ENCODE measurements around the gene ATP6V1E1.

Gene ATP6V1E1

GRCh38 chr22:17607891-17608521 lies 20.5 kb downstream of the ATP6V1E1 start:
- TF ChIP-seq EZH2phosphoT487 (IDR thresholded peaks at IDR 0.05; ENCODE audit: low read length) (no peak), CTCF (IDR thresholded peaks at IDR 0.05; ENCODE audit: low read length) (no peak), EZH2 (optimal IDR thresholded peaks at IDR 0.05; ENCODE audit: low read depth, low read length) (no peak)
- Histone ChIP-seq H3K9me3 (replicated peaks; ENCODE audit: insufficient read depth, low read length) (no peaks in the 10 kb centered on the region), H2AFZ (ENCODE audit: low read length) (no peak overlapping the region), H3K9me2 (replicated peaks; ENCODE audit: insufficient read depth, low read length) (no peaks in the 10 kb centered on the region), H3K36me3 (replicated peaks; ENCODE audit: insufficient read depth, low read length) (peaks cover 12% of the 10 kb centered on the region; the same call in 1 of the 2 replicates), H3K9ac (ENCODE audit: low read length) (no peak overlapping the region), H3F3A (ENCODE audit: insufficient read depth, low read length) (no peaks in the 10 kb centered on the region), H3K4me1 (ENCODE audit: low read length) (no peaks in the 10 kb centered on the region), H4K20me1 (ENCODE audit: insufficient read depth, low read length) (no peaks in the 10 kb centered on the region), H3K4me3 (ENCODE audit: low read length) (no peak overlapping the region), H3K79me2 (ENCODE audit: low read length) (peaks cover 39% of the 10 kb centered on the region), H3K27ac (ENCODE audit: low read length) (no peak overlapping the region), H3K27me3 (replicated peaks; ENCODE audit: insufficient read depth, low read length) (no peaks in the 10 kb centered on the region), H3K4me2 (ENCODE audit: low read depth, low read length) (no peak overlapping the region)
- no peak for DNase-seq

- Histone ChIP-seq H3F3A (ENCODE audit: insufficient read depth, low read length) (no peaks in the 10 kb centered on the region), H3K79me2 (ENCODE audit: low read length) (peaks cover 40% of the 10 kb centered on the region), H3K9me3 (replicated peaks; ENCODE audit: insufficient read depth, low read length) (no peaks in the 10 kb centered on the region), H3K4me3 (ENCODE audit: low read length) (no peak overlapping the region), H3K27ac (ENCODE audit: low read length) (no peak overlapping the region), H3K4me1 (ENCODE audit: low read length) (no peaks in the 10 kb centered on the region), H3K4me2 (ENCODE audit: low read depth, low read length) (no peak overlapping the region), H3K9me2 (replicated peaks; ENCODE audit: insufficient read depth, low read length) (no peaks in the 10 kb centered on the region), H4K20me1 (ENCODE audit: insufficient read depth, low read length) (no peaks in the 10 kb centered on the region), H3K9ac (ENCODE audit: low read length) (no peak overlapping the region), H2AFZ (ENCODE audit: low read length) (no peak overlapping the region), H3K27me3 (replicated peaks; ENCODE audit: insufficient read depth, low read length) (no peaks in the 10 kb centered on the region), H3K36me3 (replicated peaks; ENCODE audit: insufficient read depth, low read length) (peaks cover 5% of the 10 kb centered on the region; the same call in 1 of the 2 replicates)
- no peak for TF ChIP-seq CTCF (IDR thresholded peaks at IDR 0.05; ENCODE audit: low read length)
- TF ChIP-seq EZH2phosphoT487 (IDR thresholded peaks at IDR 0.05; ENCODE audit: low read length) = no peak
- TF ChIP-seq EZH2 (optimal IDR thresholded peaks at IDR 0.05; ENCODE audit: low read depth, low read length) = no peak
- no peak for DNase-seq
These were observed 22.1 kb downstream of the ATP6V1E1 start for GRCh38 chr22:17606496-17606895.

- Histone ChIP-seq H3K9ac (ENCODE audit: low read length) (no peak overlapping the region), H3K4me3 (ENCODE audit: low read length) (no peak overlapping the region), H2AFZ (ENCODE audit: low read length) (no peak overlapping the region), H4K20me1 (ENCODE audit: insufficient read depth, low read length) (0 out of 2 replicates have a peak, but pooled peaks cover 4% of the 10 kb centered on the region), H3K9me2 (replicated peaks; ENCODE audit: insufficient read depth, low read length) (no peaks in the 10 kb centered on the region), H3K36me3 (replicated peaks; ENCODE audit: insufficient read depth, low read length) (no peaks in the 10 kb centered on the region; the same call in none of the 2 replicates), H3K4me2 (ENCODE audit: low read depth, low read length) (no peak overlapping the region), H3K4me1 (ENCODE audit: low read length) (no peaks in the 10 kb centered on the region), H3K27ac (ENCODE audit: low read length) (no peak overlapping the region), H3K27me3 (replicated peaks; ENCODE audit: insufficient read depth, low read length) (no peaks in the 10 kb centered on the region), H3K79me2 (ENCODE audit: low read length) (peaks cover 33% of the 10 kb centered on the region), H3F3A (ENCODE audit: insufficient read depth, low read length) (no peaks in the 10 kb centered on the region), H3K9me3 (replicated peaks; ENCODE audit: insufficient read depth, low read length) (no peaks in the 10 kb centered on the region)
- no peak for DNase-seq
- no peak for TF ChIP-seq EZH2 (optimal IDR thresholded peaks at IDR 0.05; ENCODE audit: low read depth, low read length)
- no peak for TF ChIP-seq EZH2phosphoT487 (IDR thresholded peaks at IDR 0.05; ENCODE audit: low read length)
- TF ChIP-seq CTCF (IDR thresholded peaks at IDR 0.05; ENCODE audit: low read length) = no peak
These were observed 24.9 kb downstream of the ATP6V1E1 start for GRCh38 chr22:17603668-17604067.

All from MM.1S (cell line).